ENCODE results near the gene DERA.

The DERA gene

GRCh38 chr12:15896867-15897266 lies 14.3 kb upstream of the DERA start:
- no peak overlapping the region for H2AFZ ChIP-seq (ENCODE audit: low read depth, low read length, severe bottlenecking)
- H3K9me3 ChIP-seq (ENCODE audit: insufficient read depth, low read length), result no peaks in the 10 kb centered on the region
- H3K9me2 ChIP-seq (replicated peaks; ENCODE audit: insufficient read depth, low read length), result no peaks in the 10 kb centered on the region
- H3K79me2 ChIP-seq (ENCODE audit: insufficient read depth, low read length), result no peaks in the 10 kb centered on the region
- H3K4me3 ChIP-seq (ENCODE audit: insufficient read depth, low read length, poor library complexity, severe bottlenecking), result no peak overlapping the region
- TF ChIP-seq EZH2phosphoT487 (conservative IDR thresholded peaks at IDR 0.05; ENCODE audit: low read length), result no peak
- no peak for TF ChIP-seq CTCF (IDR thresholded peaks at IDR 0.05; ENCODE audit: insufficient read depth, low read length, poor library complexity, severe bottlenecking)
- H3K27me3 ChIP-seq (ENCODE audit: low read length), result no peaks in the 10 kb centered on the region
- peaks cover 26% of the 10 kb centered on the region; the same call in 1 of the 2 replicates for H3F3A ChIP-seq (ENCODE audit: insufficient read depth)
- peaks cover 53% of the 10 kb centered on the region for H3K36me3 ChIP-seq (ENCODE audit: low read length)
- H3K27ac ChIP-seq (ENCODE audit: low read depth, low read length), result no peak overlapping the region
- H4K20me1 ChIP-seq (ENCODE audit: low read depth, low read length), result no peaks in the 10 kb centered on the region; the same call in 1 of the 2 replicates
- H3K4me2 ChIP-seq (ENCODE audit: low read depth, low read length, poor library complexity, severe bottlenecking), result no peak overlapping the region
- H3K9ac ChIP-seq (ENCODE audit: low read length), result no peak overlapping the region

GRCh38 chr12:15897433-15897832 lies 13.7 kb upstream of the DERA start:
- Histone ChIP-seq H3K4me3 (ENCODE audit: insufficient read depth, low read length, poor library complexity, severe bottlenecking) (no peak overlapping the region), H3K4me2 (ENCODE audit: low read depth, low read length, poor library complexity, severe bottlenecking) (no peak overlapping the region), H3K27me3 (ENCODE audit: low read length) (no peaks in the 10 kb centered on the region), H3K27ac (ENCODE audit: low read depth, low read length) (no peak overlapping the region), H2AFZ (ENCODE audit: low read depth, low read length, severe bottlenecking) (no peak overlapping the region), H3K9me2 (replicated peaks; ENCODE audit: insufficient read depth, low read length) (no peaks in the 10 kb centered on the region), H4K20me1 (ENCODE audit: low read depth, low read length) (no peaks in the 10 kb centered on the region; the same call in 1 of the 2 replicates), H3K79me2 (ENCODE audit: insufficient read depth, low read length) (no peaks in the 10 kb centered on the region), H3K9ac (ENCODE audit: low read length) (no peak overlapping the region), H3K36me3 (ENCODE audit: low read length) (peaks cover 51% of the 10 kb centered on the region), H3K9me3 (ENCODE audit: insufficient read depth, low read length) (no peaks in the 10 kb centered on the region), H3F3A (ENCODE audit: insufficient read depth) (peaks cover 26% of the 10 kb centered on the region; the same call in 1 of the 2 replicates)
- no peak for TF ChIP-seq CTCF (IDR thresholded peaks at IDR 0.05; ENCODE audit: insufficient read depth, low read length, poor library complexity, severe bottlenecking)
- TF ChIP-seq EZH2phosphoT487 (conservative IDR thresholded peaks at IDR 0.05; ENCODE audit: low read length), result no peak

GRCh38 chr12:15899282-15899870 lies 11.8 kb upstream of the DERA start:
- Histone ChIP-seq H3K9me2 (replicated peaks; ENCODE audit: insufficient read depth, low read length) (no peaks in the 10 kb centered on the region), H3K9ac (ENCODE audit: low read length) (no peak overlapping the region), H2AFZ (ENCODE audit: low read depth, low read length, severe bottlenecking) (no peak overlapping the region), H4K20me1 (ENCODE audit: low read depth, low read length) (no peaks in the 10 kb centered on the region), H3K9me3 (ENCODE audit: insufficient read depth, low read length) (no peaks in the 10 kb centered on the region), H3K79me2 (ENCODE audit: insufficient read depth, low read length) (no peaks in the 10 kb centered on the region), H3K36me3 (ENCODE audit: low read length) (peaks cover 58% of the 10 kb centered on the region), H3K4me2 (ENCODE audit: low read depth, low read length, poor library complexity, severe bottlenecking) (no peak overlapping the region), H3K27ac (ENCODE audit: low read depth, low read length) (no peak overlapping the region), H3K27me3 (ENCODE audit: low read length) (no peaks in the 10 kb centered on the region), H3F3A (ENCODE audit: insufficient read depth) (peaks cover 26% of the 10 kb centered on the region; the same call in 1 of the 2 replicates), H3K4me3 (ENCODE audit: insufficient read depth, low read length, poor library complexity, severe bottlenecking) (no peak overlapping the region)
- peak; percentile 67 for TF ChIP-seq CTCF (IDR thresholded peaks at IDR 0.05; ENCODE audit: insufficient read depth, low read length, poor library complexity, severe bottlenecking)
- TF ChIP-seq EZH2phosphoT487 (conservative IDR thresholded peaks at IDR 0.05; ENCODE audit: low read length), result no peak

Data from SU-DHL-6 (cell line).